ENCODE measurements around the gene CFAP46. TPM values are rescaled to one million over a fixed set of nuclear protein-coding genes. Genes with fewer than 3 reads are reported as not detected.
"Not testable (repeated sequence)": the region's sequence is repeated elsewhere in the genome, so short reads cannot be mapped to it uniquely, and the experiment has no call there.

Gene CFAP46
- total RNA-seq, 1 donor = under 0.01 TPM

GRCh38 chr10:132959559-132959961, 17.2 kb upstream of the CFAP46 start:
- no peaks in the 10 kb centered on the region for H4K20me1 ChIP-seq (ENCODE audit: insufficient read depth, low read length)
- H2AFZ ChIP-seq (ENCODE audit: low read length) = no peak overlapping the region
- DNase-seq (ENCODE audit: insufficient read length, low spot score, missing footprints) = peak; percentile 67
- no peak for TF ChIP-seq CTCF (IDR thresholded peaks at IDR 0.05; ENCODE audit: extremely low read depth, low read depth, low read length)
- H3K9me3 ChIP-seq (ENCODE audit: low read depth, low read length) = no peaks in the 10 kb centered on the region
- no peaks in the 10 kb centered on the region for H3K36me3 ChIP-seq (ENCODE audit: insufficient read depth, low read length)
- H3K79me2 ChIP-seq (ENCODE audit: insufficient read depth, low read length) = no peaks in the 10 kb centered on the region
- no peak overlapping the region for H3K4me3 ChIP-seq (ENCODE audit: insufficient read depth, low read length)
- no peak overlapping the region for H3K4me2 ChIP-seq (ENCODE audit: insufficient read depth, low read length)
- peaks cover 5% of the 10 kb centered on the region for H3K27me3 ChIP-seq (ENCODE audit: insufficient read depth, low read length)
- peaks cover 6% of the 10 kb centered on the region for H3K4me1 ChIP-seq (ENCODE audit: insufficient read depth, low read length)
- H3K27ac ChIP-seq (ENCODE audit: low read depth, low read length) = no peak overlapping the region

GRCh38 chr10:132958883-132959558, 16.7 kb upstream of the CFAP46 start:
- Histone ChIP-seq H3K36me3 (ENCODE audit: insufficient read depth, low read length) (no peaks in the 10 kb centered on the region), H3K79me2 (ENCODE audit: insufficient read depth, low read length) (no peaks in the 10 kb centered on the region), H3K27ac (ENCODE audit: low read depth, low read length) (no peak overlapping the region), H3K4me2 (ENCODE audit: insufficient read depth, low read length) (no peak overlapping the region), H3K27me3 (ENCODE audit: insufficient read depth, low read length) (peaks cover 9% of the 10 kb centered on the region), H4K20me1 (ENCODE audit: insufficient read depth, low read length) (no peaks in the 10 kb centered on the region), H3K4me1 (ENCODE audit: insufficient read depth, low read length) (peaks cover 6% of the 10 kb centered on the region), H2AFZ (ENCODE audit: low read length) (no peak overlapping the region), H3K4me3 (ENCODE audit: insufficient read depth, low read length) (no peak overlapping the region), H3K9me3 (ENCODE audit: low read depth, low read length) (no peaks in the 10 kb centered on the region)
- TF ChIP-seq CTCF (IDR thresholded peaks at IDR 0.05; ENCODE audit: extremely low read depth, low read depth, low read length) = no peak
- peak; percentile 18 for DNase-seq (ENCODE audit: insufficient read length, low spot score, missing footprints)

DNA sequence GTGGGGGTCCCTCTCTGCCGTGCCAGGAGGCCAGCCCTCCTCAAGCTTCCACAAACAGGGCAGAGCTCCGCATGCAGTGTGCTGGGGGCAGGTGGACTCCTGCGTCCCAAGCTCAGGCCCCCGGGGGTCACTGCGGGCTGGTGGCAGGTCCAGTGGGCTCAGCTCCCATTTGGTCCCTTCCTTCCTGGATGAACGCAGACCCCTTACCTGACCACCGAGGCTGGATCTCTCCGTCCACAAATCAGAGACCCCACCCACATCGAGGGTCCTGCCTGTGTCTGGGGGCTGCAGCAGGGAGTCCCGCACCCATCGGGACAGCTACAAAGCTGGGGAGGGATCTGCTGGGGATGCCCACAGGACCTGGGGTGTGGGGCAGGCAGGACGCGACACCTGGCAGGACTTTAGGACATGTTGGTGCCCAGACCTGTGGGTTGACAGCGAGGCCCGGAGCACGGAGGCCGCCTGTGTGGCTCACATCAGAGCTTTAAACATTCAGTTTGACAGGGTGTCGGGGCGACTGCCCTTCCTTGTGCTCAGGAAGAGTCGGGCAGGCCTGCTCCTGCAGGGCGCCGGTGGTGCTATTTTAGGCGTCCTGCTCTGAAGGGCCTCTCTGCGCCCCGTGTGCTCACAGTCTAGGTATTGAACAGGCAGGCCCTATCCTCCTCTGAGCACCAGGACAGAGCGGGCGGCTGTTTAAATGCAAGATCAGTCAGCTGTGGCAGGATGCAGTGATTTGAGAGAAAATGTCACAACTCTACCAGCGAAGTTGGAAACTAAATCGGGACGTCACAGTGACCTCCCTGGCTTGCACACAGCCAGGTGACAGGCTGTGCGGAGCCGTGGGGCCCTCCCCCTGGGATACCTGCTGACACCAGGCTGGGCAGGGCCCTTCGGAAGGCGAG, 15.9 kb upstream of the CFAP46 start:
- H3K36me3 ChIP-seq (ENCODE audit: insufficient read depth, low read length) = no peaks in the 10 kb centered on the region
- TF ChIP-seq CTCF (IDR thresholded peaks at IDR 0.05; ENCODE audit: extremely low read depth, low read depth, low read length) = no peak
- H2AFZ ChIP-seq (ENCODE audit: low read length) = no peak overlapping the region
- H3K27me3 ChIP-seq (ENCODE audit: insufficient read depth, low read length) = peaks cover 15% of the 10 kb centered on the region
- no peaks in the 10 kb centered on the region for H4K20me1 ChIP-seq (ENCODE audit: insufficient read depth, low read length)
- H3K27ac ChIP-seq (ENCODE audit: low read depth, low read length) = no peak overlapping the region
- H3K79me2 ChIP-seq (ENCODE audit: insufficient read depth, low read length) = no peaks in the 10 kb centered on the region
- H3K4me1 ChIP-seq (ENCODE audit: insufficient read depth, low read length) = peaks cover 6% of the 10 kb centered on the region
- no peak overlapping the region for H3K4me2 ChIP-seq (ENCODE audit: insufficient read depth, low read length)
- H3K9me3 ChIP-seq (ENCODE audit: low read depth, low read length) = no peaks in the 10 kb centered on the region
- H3K4me3 ChIP-seq (ENCODE audit: insufficient read depth, low read length) = no peak overlapping the region
- peak; percentile 43 for DNase-seq (ENCODE audit: insufficient read length, low spot score, missing footprints)

GRCh38 chr10:132957131-132957530, 14.8 kb upstream of the CFAP46 start:
- peak; percentile 64 for DNase-seq (ENCODE audit: insufficient read length, low spot score, missing footprints)
- TF ChIP-seq CTCF (IDR thresholded peaks at IDR 0.05; ENCODE audit: extremely low read depth, low read depth, low read length) = no peak

GRCh38 chr10:132956259-132956658, 13.9 kb upstream of the CFAP46 start:
- not testable (repeated sequence) for H3K79me2 ChIP-seq (ENCODE audit: insufficient read depth, low read length)

More at GRCh38 chr10:132957131-132957530, 14.8 kb upstream of the CFAP46 start:
- H4K20me1 ChIP-seq (ENCODE audit: insufficient read depth, low read length) = no peaks in the 10 kb centered on the region
- H3K4me2 ChIP-seq (ENCODE audit: insufficient read depth, low read length) = no peak overlapping the region
- H3K79me2 ChIP-seq (ENCODE audit: insufficient read depth, low read length) = no peaks in the 10 kb centered on the region
- H3K27me3 ChIP-seq (ENCODE audit: insufficient read depth, low read length) = peaks cover 17% of the 10 kb centered on the region
- no peak overlapping the region for H2AFZ ChIP-seq (ENCODE audit: low read length)
- H3K4me3 ChIP-seq (ENCODE audit: insufficient read depth, low read length) = no peak overlapping the region
- H3K36me3 ChIP-seq (ENCODE audit: insufficient read depth, low read length) = no peaks in the 10 kb centered on the region
- H3K27ac ChIP-seq (ENCODE audit: low read depth, low read length) = no peak overlapping the region
- no peaks in the 10 kb centered on the region for H3K4me1 ChIP-seq (ENCODE audit: insufficient read depth, low read length)
- no peaks in the 10 kb centered on the region for H3K9me3 ChIP-seq (ENCODE audit: low read depth, low read length)

More at GRCh38 chr10:132956259-132956658, 13.9 kb upstream of the CFAP46 start:
- not testable (repeated sequence) for H3K4me1 ChIP-seq (ENCODE audit: insufficient read depth, low read length); H3K27ac ChIP-seq (ENCODE audit: low read depth, low read length); H4K20me1 ChIP-seq (ENCODE audit: insufficient read depth, low read length); H3K4me3 ChIP-seq (ENCODE audit: insufficient read depth, low read length); H3K36me3 ChIP-seq (ENCODE audit: insufficient read depth, low read length); H3K9me3 ChIP-seq (ENCODE audit: low read depth, low read length); H3K4me2 ChIP-seq (ENCODE audit: insufficient read depth, low read length); H2AFZ ChIP-seq (ENCODE audit: low read length)
- H3K27me3 ChIP-seq (ENCODE audit: insufficient read depth, low read length) = peaks cover 25% of the 10 kb centered on the region
- DNase-seq (ENCODE audit: insufficient read length, low spot score, missing footprints) = peak; percentile 34
